ENCODE data around the gene CIAO2B. TPM values are rescaled to one million over a fixed set of nuclear protein-coding genes. Genes with fewer than 3 reads are reported as not detected.

Gene CIAO2B
- polyA plus RNA-seq, 1 donor from 2014 or later, result 339 TPM

GRCh38 chr16:66950971-66951790 lies 17.0 kb upstream of the CIAO2B start:
- Histone ChIP-seq H4K20me1 (ENCODE audit: insufficient read depth) (no peaks in the 10 kb centered on the region), H2AFZ (ENCODE audit: low read depth, low read length) (no peak overlapping the region), H3K27me3 (ENCODE audit: insufficient read depth, low read depth, low read length) (peaks cover 36% of the 10 kb centered on the region), H3K27ac (ENCODE audit: low read length) (no peak overlapping the region), H3K79me2 (replicated peaks; ENCODE audit: insufficient read depth, low read length) (no peaks in the 10 kb centered on the region), H3K4me2 (ENCODE audit: low read length) (no peak overlapping the region), H3K9me2 (ENCODE audit: insufficient read depth, low read length) (no peaks in the 10 kb centered on the region), H3K9ac (ENCODE audit: low read length) (no peak overlapping the region), H3K9me3 (ENCODE audit: low read length) (no peaks in the 10 kb centered on the region), H3F3A (ENCODE audit: insufficient read depth, low read length, poor library complexity, severe bottlenecking) (no peaks in the 10 kb centered on the region), H3K36me3 (ENCODE audit: insufficient read depth, low read length) (no peaks in the 10 kb centered on the region), H3K4me3 (ENCODE audit: low read length) (no peak overlapping the region)
- TF ChIP-seq MXI1 (conservative IDR thresholded peaks at IDR 0.05; ENCODE audit: poor library complexity, severe bottlenecking), result no peak
- no peak for TF ChIP-seq RAD21 (conservative IDR thresholded peaks at IDR 0.05)
- no peak for TF ChIP-seq SMC3 (conservative IDR thresholded peaks at IDR 0.05; ENCODE audit: poor library complexity)
- no peak for TF ChIP-seq REST (IDR thresholded peaks at IDR 0.05; ENCODE audit: borderline replicate concordance)
- TF ChIP-seq POLR2AphosphoS5 (IDR thresholded peaks at IDR 0.05), result no peak
- no peak for TF ChIP-seq CTCF (IDR thresholded peaks at IDR 0.05; ENCODE audit: poor library complexity, severe bottlenecking)
- TF ChIP-seq EZH2 (IDR thresholded peaks at IDR 0.05; ENCODE audit: borderline replicate concordance, insufficient read depth, low read length, poor library complexity, severe bottlenecking), result no peak
- TF ChIP-seq TAF1 (IDR thresholded peaks at IDR 0.05; ENCODE audit: low read depth), result no peak
- TF ChIP-seq EP300 (conservative IDR thresholded peaks at IDR 0.05; ENCODE audit: poor library complexity, severe bottlenecking), result no peak

- H3K9ac ChIP-seq (ENCODE audit: low read length), result no peak overlapping the region
- no peaks in the 10 kb centered on the region for H3K9me3 ChIP-seq (ENCODE audit: low read length)
- no peak overlapping the region for H3K4me2 ChIP-seq (ENCODE audit: low read length)
- H3K36me3 ChIP-seq (ENCODE audit: insufficient read depth, low read length), result no peaks in the 10 kb centered on the region
- no peaks in the 10 kb centered on the region for H4K20me1 ChIP-seq (ENCODE audit: insufficient read depth)
- H3F3A ChIP-seq (ENCODE audit: insufficient read depth, low read length, poor library complexity, severe bottlenecking), result no peaks in the 10 kb centered on the region
- H3K27me3 ChIP-seq (ENCODE audit: insufficient read depth, low read depth, low read length), result peaks cover 36% of the 10 kb centered on the region
- H3K79me2 ChIP-seq (replicated peaks; ENCODE audit: insufficient read depth, low read length), result no peaks in the 10 kb centered on the region
- H2AFZ ChIP-seq (ENCODE audit: low read depth, low read length), result no peak overlapping the region
- TF ChIP-seq TAF1 (IDR thresholded peaks at IDR 0.05; ENCODE audit: low read depth) (no peak), CTCF (IDR thresholded peaks at IDR 0.05; ENCODE audit: poor library complexity, severe bottlenecking) (no peak), EZH2 (IDR thresholded peaks at IDR 0.05; ENCODE audit: borderline replicate concordance, insufficient read depth, low read length, poor library complexity, severe bottlenecking) (no peak), POLR2AphosphoS5 (IDR thresholded peaks at IDR 0.05) (no peak), SMC3 (conservative IDR thresholded peaks at IDR 0.05; ENCODE audit: poor library complexity) (no peak)
- H3K4me3 ChIP-seq (ENCODE audit: low read length), result no peak overlapping the region
- H3K27ac ChIP-seq (ENCODE audit: low read length), result no peak overlapping the region
- H3K9me2 ChIP-seq (ENCODE audit: insufficient read depth, low read length), result no peaks in the 10 kb centered on the region
Measured at GRCh38 chr16:66950437-66950836, 16.2 kb upstream of the CIAO2B start.
